Measurements from ENCODE around the gene TECPR2.
A peak's percentile ranks its signal among the peaks of the same experiment; 100 is the strongest.
"Not testable (repeated sequence)": the region's sequence is repeated elsewhere in the genome, so short reads cannot be mapped to it uniquely, and the experiment has no call there.

Gene TECPR2

GRCh38 chr14:102333795-102334705 is 28.7 kb upstream of the TECPR2 start:
- no peak for DNase-seq (ENCODE audit: insufficient read length, low spot score)
- FAIRE-seq: no peak

- no peak for FAIRE-seq
- DNase-seq (ENCODE audit: insufficient read length, low spot score): no peak
These were observed 27.6 kb upstream of the TECPR2 start for GRCh38 chr14:102335163-102335562.

- FAIRE-seq (no peak), DNase-seq (ENCODE audit: insufficient read length, low spot score) (no peak)
These were observed 24.0 kb upstream of the TECPR2 start for GRCh38 chr14:102338724-102339123.

GRCh38 chr14:102341566-102341965 is 21.2 kb upstream of the TECPR2 start:
- no peak for FAIRE-seq

GRCh38 chr14:102342238-102342637 is 20.5 kb upstream of the TECPR2 start:
- DNase-seq (ENCODE audit: insufficient read length, low spot score): no peak
- FAIRE-seq: no peak

More at GRCh38 chr14:102341566-102341965, 21.2 kb upstream of the TECPR2 start:
- no peak for DNase-seq (ENCODE audit: insufficient read length, low spot score)

- DNase-seq (ENCODE audit: insufficient read length, low spot score): no peak
- no peak for FAIRE-seq
These were observed 18.7 kb upstream of the TECPR2 start for GRCh38 chr14:102344084-102344483.

- FAIRE-seq (peak; percentile 36), DNase-seq (ENCODE audit: insufficient read length, low spot score) (no peak)
These were observed 18.3 kb upstream of the TECPR2 start for GRCh38 chr14:102344485-102344884.

- FAIRE-seq: no peak
These were observed 17.5 kb upstream of the TECPR2 start for GRCh38 chr14:102345232-102345631.

GRCh38 chr14:102346645-102347044 is 16.1 kb upstream of the TECPR2 start:
- no peak for FAIRE-seq

More at GRCh38 chr14:102345232-102345631, 17.5 kb upstream of the TECPR2 start:
- DNase-seq (ENCODE audit: insufficient read length, low spot score): no peak

GRCh38 chr14:102348376-102348775 is 14.4 kb upstream of the TECPR2 start:
- no peak for DNase-seq (ENCODE audit: insufficient read length, low spot score)
- no peak for FAIRE-seq

More at GRCh38 chr14:102346645-102347044, 16.1 kb upstream of the TECPR2 start:
- DNase-seq (ENCODE audit: insufficient read length, low spot score): no peak

- DNase-seq (ENCODE audit: insufficient read length, low spot score) (no peak), FAIRE-seq (no peak)
These were observed 11.7 kb upstream of the TECPR2 start for GRCh38 chr14:102351023-102351422.

- DNase-seq (ENCODE audit: insufficient read length, low spot score); FAIRE-seq: not testable (repeated sequence)
These were observed 11.1 kb upstream of the TECPR2 start for GRCh38 chr14:102351593-102351992.

GRCh38 chr14:102352213-102352612 is 10.5 kb upstream of the TECPR2 start:
- FAIRE-seq: no peak
- DNase-seq (ENCODE audit: insufficient read length, low spot score): no peak

- FAIRE-seq (no peak), DNase-seq (ENCODE audit: insufficient read length, low spot score) (no peak)
These were observed 9.6 kb upstream of the TECPR2 start for GRCh38 chr14:102353126-102353619.

- DNase-seq (ENCODE audit: insufficient read length, low spot score): no peak
- no peak for FAIRE-seq
These were observed 6.5 kb upstream of the TECPR2 start for GRCh38 chr14:102356280-102356679.

GRCh38 chr14:102359341-102359740 is 3.4 kb upstream of the TECPR2 start:
- DNase-seq (ENCODE audit: insufficient read length, low spot score): no peak
- FAIRE-seq: no peak

- no peak for FAIRE-seq
- no peak for DNase-seq (ENCODE audit: insufficient read length, low spot score)
These were observed 2.4 kb upstream of the TECPR2 start for GRCh38 chr14:102360388-102360787.

- FAIRE-seq (no peak), DNase-seq (ENCODE audit: insufficient read length, low spot score) (no peak)
These were observed 657 bp upstream of the TECPR2 start for GRCh38 chr14:102362084-102362483.

GRCh38 chr14:102363182-102363943 is 622 bp downstream of the TECPR2 start:
- peak; percentile 53 for DNase-seq (ENCODE audit: insufficient read length, low spot score)

GRCh38 chr14:102370305-102370809 is 7.6 kb downstream of the TECPR2 start:
- FAIRE-seq (no peak), DNase-seq (ENCODE audit: insufficient read length, low spot score) (no peak)

More at GRCh38 chr14:102363182-102363943, 622 bp downstream of the TECPR2 start:
- no peak for FAIRE-seq

- DNase-seq (ENCODE audit: insufficient read length, low spot score): no peak
- no peak for FAIRE-seq
These were observed 8.6 kb downstream of the TECPR2 start for GRCh38 chr14:102371361-102371760.
